OCI-LY1 (cell line): ENCODE data around the gene TCF4.

Experiments used
- H2AFZ ChIP-seq: fragments of 200-600 bp; sonication (generic), shearing (Covaris generic); 2 replicates; pipeline ENCODE4 v1.6.0; 2014; ENCODE audit warnings: antibody characterized with exemption, mild to moderate bottlenecking, low read length
- H3F3A ChIP-seq: fragments of 200-600 bp; sonication (generic), shearing (Covaris generic); 2 replicates; pipeline ENCODE4 v1.6.0; 2014; ENCODE audit warnings: mild to moderate bottlenecking, antibody characterized with exemption, low read length, moderate library complexity; ENCODE audit not compliant: insufficient read depth
- H3K27ac ChIP-seq: fragments of 200-600 bp; sonication (generic); 2 replicates; pipeline ENCODE4 v1.5.1; 2014; ENCODE audit warnings: low read length, mixed run types, mild to moderate bottlenecking, low read depth; ENCODE audit not compliant: poor library complexity, severe bottlenecking
- H3K27me3 ChIP-seq: fragments of 200-600 bp; sonication (generic); 2 replicates; pipeline ENCODE4 v1.6.0; 2014; ENCODE audit warnings: antibody characterized with exemption, mild to moderate bottlenecking, low read length, moderate library complexity; ENCODE audit not compliant: insufficient read depth
- H3K36me3 ChIP-seq: fragments of 200-600 bp; sonication (generic); 2 replicates; pipeline ENCODE4 v1.6.1; 2014; ENCODE audit warnings: mild to moderate bottlenecking, antibody characterized with exemption, low read length, moderate library complexity, mixed read lengths; ENCODE audit not compliant: insufficient read depth
- H3K4me1 ChIP-seq: fragments of 200-600 bp; sonication (generic); 2 replicates; pipeline ENCODE4 v1.5.1; 2014; ENCODE audit warnings: mild to moderate bottlenecking, low read length, moderate library complexity; ENCODE audit not compliant: insufficient read depth, severe bottlenecking
- H3K4me2 ChIP-seq: fragments of 200-600 bp; sonication (generic), shearing (Covaris generic); 2 replicates; pipeline ENCODE4 v1.6.1; 2014; ENCODE audit warnings: low read length
- H3K4me3 ChIP-seq: fragments of 200-600 bp; sonication (generic); 2 replicates; pipeline ENCODE4 v1.5.1; 2014; ENCODE audit warnings: low read length, low read depth, mild to moderate bottlenecking, mixed read lengths; ENCODE audit not compliant: poor library complexity, severe bottlenecking
- H3K79me2 ChIP-seq: fragments of 200-600 bp; shearing (Covaris generic); 2 replicates; pipeline ENCODE4 v1.6.1; 2016; ENCODE audit warnings: mixed run types, low read length, mixed read lengths; ENCODE audit not compliant: insufficient read depth
- H3K9ac ChIP-seq: fragments of 200-600 bp; sonication (generic), shearing (Covaris generic); 2 replicates; pipeline ENCODE4 v1.6.1; 2014; ENCODE audit warnings: mild to moderate bottlenecking, low read length, mixed read lengths
- H3K9me2 ChIP-seq: fragments of 200-600 bp; sonication (generic), shearing (Covaris generic); 2 replicates; pipeline ENCODE4 v1.6.1; 2014; ENCODE audit warnings: low read depth, mild to moderate bottlenecking, low read length, mixed read lengths
- H3K9me3 ChIP-seq: fragments of 200-600 bp; shearing (Covaris generic); 2 replicates; pipeline ENCODE4 v1.6.1; 2014; ENCODE audit warnings: low read length, mixed read lengths
- H4K20me1 ChIP-seq: fragments of 200-600 bp; sonication (generic), shearing (Covaris generic); 2 replicates; pipeline ENCODE4 v1.6.0; 2016; ENCODE audit warnings: mild to moderate bottlenecking, low read length; ENCODE audit not compliant: insufficient read depth
- EZH2 ChIP-seq: fragments of 200-600 bp; sonication (generic), shearing (Covaris generic); IDR thresholded peaks from 2 replicates; pipeline ENCODE4 v1.8.0; 2017; ENCODE audit warnings: borderline replicate concordance, mixed run types, mild to moderate bottlenecking, antibody characterized with exemption, low read length, moderate library complexity, mixed read lengths
- TF ChIP-seq, protein P1 (sequence below): fragments of 200-600 bp; sonication (generic), shearing (Covaris generic); IDR thresholded peaks from 2 replicates; pipeline ENCODE4 v1.5.1; 2017; ENCODE audit warnings: mild to moderate bottlenecking, antibody characterized with exemption, low read length, moderate library complexity, mixed read lengths

Gene TCF4

DNA sequence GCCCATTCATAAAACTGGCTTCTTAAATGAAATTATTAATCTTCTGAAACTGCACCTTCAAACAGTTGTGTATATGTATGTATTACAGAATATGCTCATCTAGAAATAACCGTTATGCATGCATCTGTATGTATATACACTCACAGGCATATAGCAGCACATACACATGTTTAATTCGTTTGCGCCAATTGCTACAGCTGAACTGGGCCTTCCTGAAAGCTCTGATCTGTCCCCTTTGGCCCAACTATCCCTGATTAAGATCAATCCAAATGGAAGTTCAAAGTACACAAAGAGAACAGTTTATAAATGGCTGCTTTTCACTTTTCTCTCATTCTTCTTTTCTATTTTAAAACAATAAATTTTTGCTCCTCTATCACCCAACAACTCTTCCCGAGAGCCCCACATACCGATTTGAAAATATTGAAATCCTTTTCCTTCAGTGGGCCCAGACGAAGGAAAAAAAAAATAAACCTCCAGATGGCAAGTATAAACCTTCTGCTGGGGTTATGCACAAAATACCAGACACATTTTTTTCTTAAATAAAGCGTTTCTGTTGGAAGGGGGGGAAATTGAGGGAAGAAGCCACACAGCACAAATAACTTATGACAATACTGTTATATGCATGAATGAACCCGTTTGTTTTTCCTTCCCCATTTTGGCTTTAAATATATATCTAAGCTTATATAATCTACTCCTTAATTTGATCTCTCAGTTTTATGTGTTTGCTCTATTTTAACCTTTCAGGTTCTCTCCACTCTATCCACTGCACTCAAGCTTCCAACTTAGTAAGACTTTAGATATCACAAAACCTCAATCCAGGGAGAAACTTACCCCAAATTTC, 267.3 kb downstream of the TCF4 start:
- Histone ChIP-seq H3K79me2 (peaks cover 82% of the 10 kb centered on the region), H3F3A (no peaks in the 10 kb centered on the region), H3K36me3 (no peaks in the 10 kb centered on the region; the same call in 1 of the 2 replicates), H3K9me2 (no peaks in the 10 kb centered on the region), H4K20me1 (no peaks in the 10 kb centered on the region), H2AFZ (no peak overlapping the region), H3K27ac (peak overlapping the region; percentile 87), H3K4me2 (peak overlapping the region; percentile 88), H3K9me3 (no peaks in the 10 kb centered on the region), H3K4me3 (peak overlapping the region; percentile 64), H3K4me1 (peaks cover 88% of the 10 kb centered on the region), H3K27me3 (no peaks in the 10 kb centered on the region), H3K9ac (peak overlapping the region; percentile 71)
- no peak for TF ChIP-seq EZH2
- TF ChIP-seq, protein P1, sequence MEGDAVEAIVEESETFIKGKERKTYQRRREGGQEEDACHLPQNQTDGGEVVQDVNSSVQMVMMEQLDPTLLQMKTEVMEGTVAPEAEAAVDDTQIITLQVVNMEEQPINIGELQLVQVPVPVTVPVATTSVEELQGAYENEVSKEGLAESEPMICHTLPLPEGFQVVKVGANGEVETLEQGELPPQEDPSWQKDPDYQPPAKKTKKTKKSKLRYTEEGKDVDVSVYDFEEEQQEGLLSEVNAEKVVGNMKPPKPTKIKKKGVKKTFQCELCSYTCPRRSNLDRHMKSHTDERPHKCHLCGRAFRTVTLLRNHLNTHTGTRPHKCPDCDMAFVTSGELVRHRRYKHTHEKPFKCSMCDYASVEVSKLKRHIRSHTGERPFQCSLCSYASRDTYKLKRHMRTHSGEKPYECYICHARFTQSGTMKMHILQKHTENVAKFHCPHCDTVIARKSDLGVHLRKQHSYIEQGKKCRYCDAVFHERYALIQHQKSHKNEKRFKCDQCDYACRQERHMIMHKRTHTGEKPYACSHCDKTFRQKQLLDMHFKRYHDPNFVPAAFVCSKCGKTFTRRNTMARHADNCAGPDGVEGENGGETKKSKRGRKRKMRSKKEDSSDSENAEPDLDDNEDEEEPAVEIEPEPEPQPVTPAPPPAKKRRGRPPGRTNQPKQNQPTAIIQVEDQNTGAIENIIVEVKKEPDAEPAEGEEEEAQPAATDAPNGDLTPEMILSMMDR: no peak

DNA sequence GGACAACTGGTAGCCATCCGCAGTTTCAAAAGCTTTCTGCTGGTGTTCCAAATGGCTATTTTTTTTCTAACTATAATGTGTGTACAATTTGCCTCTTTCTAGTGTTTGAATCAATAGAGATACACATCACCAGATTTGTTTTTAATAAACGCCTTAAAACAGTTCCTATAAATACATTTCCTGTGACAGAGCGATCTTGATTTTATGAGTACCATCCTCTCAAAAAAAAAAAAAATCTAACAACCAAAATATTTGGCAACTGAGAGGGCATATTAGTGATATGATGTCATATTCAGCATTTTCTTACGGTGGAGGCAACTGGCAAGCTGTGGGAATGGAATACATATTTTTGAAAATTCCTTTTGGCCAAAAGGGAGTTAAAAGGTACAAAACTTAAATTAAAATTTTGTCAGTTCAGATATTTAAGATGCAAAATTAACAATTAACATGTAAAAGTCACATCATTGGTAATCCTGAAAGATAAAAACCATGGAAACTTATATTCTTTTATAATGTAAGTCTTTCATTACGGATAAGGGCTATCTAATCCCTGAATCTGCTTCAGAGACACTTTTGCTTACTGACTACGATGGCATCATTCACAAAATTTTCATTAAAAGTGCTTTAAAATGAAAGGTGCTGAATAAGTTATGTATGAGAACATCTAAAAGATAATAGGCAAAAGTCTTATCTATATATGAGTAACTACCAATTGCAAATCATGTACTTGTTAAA, 268.4 kb downstream of the TCF4 start:
- H3K9me3 ChIP-seq: no peaks in the 10 kb centered on the region
- H4K20me1 ChIP-seq: no peaks in the 10 kb centered on the region
- H3K9me2 ChIP-seq: no peaks in the 10 kb centered on the region
- peaks cover 86% of the 10 kb centered on the region for H3K79me2 ChIP-seq
- TF ChIP-seq, protein P1: no peak
- TF ChIP-seq EZH2: no peak
- no peaks in the 10 kb centered on the region; the same call in 1 of the 2 replicates for H3K36me3 ChIP-seq
- no peaks in the 10 kb centered on the region for H3K27me3 ChIP-seq
- peak overlapping the region; percentile 23 for H3K27ac ChIP-seq
- H3K4me2 ChIP-seq: peak overlapping the region; percentile 88
- H3F3A ChIP-seq: no peaks in the 10 kb centered on the region
- H2AFZ ChIP-seq: no peak overlapping the region
- peak overlapping the region; percentile 64 for H3K4me3 ChIP-seq
- H3K9ac ChIP-seq: peak overlapping the region; percentile 71
- peaks cover 86% of the 10 kb centered on the region for H3K4me1 ChIP-seq

DNA sequence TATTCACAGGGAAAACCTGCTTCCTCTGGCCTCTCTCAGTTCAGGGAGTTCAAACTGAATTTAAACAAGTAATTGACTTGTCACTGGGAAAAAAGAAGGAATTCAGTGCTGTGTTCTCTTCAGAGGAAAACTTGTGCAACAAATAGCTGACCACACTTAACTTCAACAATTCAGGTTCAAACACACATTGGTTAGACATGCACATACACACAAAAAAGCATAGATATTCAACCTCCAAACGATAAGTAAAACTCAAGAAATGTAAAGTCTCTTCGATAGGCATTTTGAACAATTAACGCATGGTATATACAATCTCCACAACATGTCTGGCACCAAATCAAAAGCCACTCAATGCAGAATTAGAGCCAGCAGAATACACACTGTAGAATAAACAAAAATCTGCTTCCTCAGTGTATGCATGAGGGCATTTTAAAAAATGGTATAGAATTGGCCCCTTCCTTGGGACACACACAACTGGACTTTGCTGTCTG, 269.0 kb downstream of the TCF4 start:
- H3K9me3 ChIP-seq: no peaks in the 10 kb centered on the region
- no peaks in the 10 kb centered on the region; the same call in 1 of the 2 replicates for H3K36me3 ChIP-seq
- no peak for TF ChIP-seq EZH2
- TF ChIP-seq, protein P1: no peak
- no peak overlapping the region; the same call in 1 of the 2 replicates for H3K9ac ChIP-seq
- H3K27ac ChIP-seq: no peak overlapping the region
- H3K4me2 ChIP-seq: peak overlapping the region; percentile 88
- H3K79me2 ChIP-seq: peaks cover 84% of the 10 kb centered on the region
- H2AFZ ChIP-seq: no peak overlapping the region
- no peaks in the 10 kb centered on the region for H4K20me1 ChIP-seq
- peak overlapping the region; percentile 64 for H3K4me3 ChIP-seq
- no peaks in the 10 kb centered on the region for H3K9me2 ChIP-seq
- H3F3A ChIP-seq: no peaks in the 10 kb centered on the region
- H3K27me3 ChIP-seq: no peaks in the 10 kb centered on the region
- peaks cover 86% of the 10 kb centered on the region for H3K4me1 ChIP-seq
